Kidney capillary endothelial cell (primary cell): Measurements from ENCODE around the gene MSL3.

Experiments used
- DNase-seq: peaks from one replicate; pipeline ENCODE4 v3.0.0-alpha.2; 2018; ENCODE audit warnings: low spot score

MSL3 gene, protein sequence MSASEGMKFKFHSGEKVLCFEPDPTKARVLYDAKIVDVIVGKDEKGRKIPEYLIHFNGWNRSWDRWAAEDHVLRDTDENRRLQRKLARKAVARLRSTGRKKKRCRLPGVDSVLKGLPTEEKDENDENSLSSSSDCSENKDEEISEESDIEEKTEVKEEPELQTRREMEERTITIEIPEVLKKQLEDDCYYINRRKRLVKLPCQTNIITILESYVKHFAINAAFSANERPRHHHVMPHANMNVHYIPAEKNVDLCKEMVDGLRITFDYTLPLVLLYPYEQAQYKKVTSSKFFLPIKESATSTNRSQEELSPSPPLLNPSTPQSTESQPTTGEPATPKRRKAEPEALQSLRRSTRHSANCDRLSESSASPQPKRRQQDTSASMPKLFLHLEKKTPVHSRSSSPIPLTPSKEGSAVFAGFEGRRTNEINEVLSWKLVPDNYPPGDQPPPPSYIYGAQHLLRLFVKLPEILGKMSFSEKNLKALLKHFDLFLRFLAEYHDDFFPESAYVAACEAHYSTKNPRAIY

GRCh38 chrX:11757719-11758399, at the start of gene MSL3:
Gene MSL3, plus strand, starts transcription at chrX:11758237. Its CDS starts 27 bp downstream, at chrX:11758264.
- peak; percentile 47 for DNase-seq

GRCh38 chrX:11722304-11722703, 35.7 kb upstream of the MSL3 start:
- no peak for DNase-seq

GRCh38 chrX:11724122-11725017, 33.7 kb upstream of the MSL3 start:
- DNase-seq: peak; percentile 26

DNA sequence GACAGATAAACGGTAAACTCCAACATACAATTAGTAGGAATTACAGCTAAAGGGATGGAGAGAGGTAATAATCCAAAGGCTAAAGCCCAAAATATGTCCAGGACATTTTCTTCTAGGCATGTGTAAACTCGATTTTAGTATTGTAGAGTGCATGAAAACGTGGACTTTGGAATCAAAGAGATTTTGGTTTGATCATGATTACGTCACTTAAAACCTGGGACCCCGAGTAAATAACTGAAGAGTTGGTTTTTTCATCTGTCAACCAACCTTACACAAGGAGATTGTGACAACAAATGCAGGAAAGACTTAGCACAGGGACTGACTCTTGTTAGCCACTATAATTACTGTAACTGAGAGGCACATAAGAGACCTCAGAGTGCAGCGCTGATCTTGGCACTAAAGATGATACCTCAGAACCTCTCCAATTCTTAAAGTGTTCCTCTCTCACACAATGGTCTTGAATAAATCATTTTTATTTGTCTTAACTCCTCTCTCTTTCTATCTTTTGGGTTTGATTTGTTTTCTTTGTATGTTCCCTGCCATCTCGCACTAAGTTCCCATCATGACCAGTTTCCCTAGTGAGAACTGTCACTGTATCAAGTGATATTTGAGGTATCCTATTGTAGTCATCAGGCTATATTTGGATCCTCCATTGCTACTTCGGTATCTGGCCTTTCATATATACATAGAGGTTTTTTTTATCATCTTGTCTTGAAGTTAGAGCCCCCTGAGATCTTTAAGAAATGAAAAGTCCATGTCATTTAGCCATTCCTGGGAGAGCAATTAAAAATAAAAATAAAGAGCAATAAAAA, 32.2 kb upstream of the MSL3 start:
- DNase-seq: no peak

DNA sequence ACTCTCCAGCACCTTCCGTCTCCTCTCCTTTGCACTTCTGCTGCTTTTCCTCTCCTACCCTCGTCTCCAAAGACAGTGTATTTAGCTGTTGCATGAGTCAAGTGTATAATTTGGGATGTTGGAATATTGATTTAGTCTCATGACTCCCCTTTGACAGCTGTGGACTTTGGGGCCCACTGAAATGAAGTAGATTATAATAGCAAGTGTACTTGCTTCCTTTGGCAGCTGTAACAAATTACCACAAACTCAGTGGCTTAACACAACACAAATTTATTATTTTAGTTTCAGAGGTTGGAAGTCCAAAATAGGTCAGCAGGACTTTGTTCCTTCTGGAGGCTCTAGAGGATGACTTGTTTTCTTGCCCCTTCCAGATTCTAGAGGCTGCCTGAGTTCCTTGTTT, 29.5 kb upstream of the MSL3 start:
- DNase-seq: no peak

- DNase-seq: no peak
Observed at GRCh38 chrX:11733614-11734013, 24.4 kb upstream of the MSL3 start.

GRCh38 chrX:11739776-11740175, 18.3 kb upstream of the MSL3 start:
- no peak for DNase-seq

- DNase-seq: no peak
Observed at GRCh38 chrX:11740794-11741193, 17.2 kb upstream of the MSL3 start.

GRCh38 chrX:11741574-11741973, 16.5 kb upstream of the MSL3 start:
- DNase-seq: no peak

DNA sequence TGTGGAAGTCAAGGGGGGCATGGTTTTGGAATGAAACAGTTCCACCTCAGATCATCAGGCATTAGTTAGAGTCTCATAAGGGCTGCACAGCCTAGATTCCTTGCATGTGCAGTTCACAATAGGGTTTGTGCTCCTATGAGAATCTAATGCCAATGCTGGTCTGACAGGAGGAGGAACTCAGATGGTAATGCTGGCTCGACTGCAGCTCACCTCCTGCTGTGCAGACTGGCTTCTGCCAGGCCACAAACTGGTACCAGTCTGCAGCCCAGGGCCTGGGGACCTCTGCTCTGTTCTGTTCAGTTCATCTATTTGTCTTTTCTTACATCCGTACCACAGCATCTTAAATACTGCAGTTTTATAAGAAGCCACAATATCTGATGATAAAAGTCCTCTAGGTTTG, 12.2 kb upstream of the MSL3 start:
- no peak for DNase-seq

- no peak for DNase-seq
Observed at GRCh38 chrX:11750046-11750445, 8.0 kb upstream of the MSL3 start.

GRCh38 chrX:11750694-11751093, 7.3 kb upstream of the MSL3 start:
- DNase-seq: no peak

DNA sequence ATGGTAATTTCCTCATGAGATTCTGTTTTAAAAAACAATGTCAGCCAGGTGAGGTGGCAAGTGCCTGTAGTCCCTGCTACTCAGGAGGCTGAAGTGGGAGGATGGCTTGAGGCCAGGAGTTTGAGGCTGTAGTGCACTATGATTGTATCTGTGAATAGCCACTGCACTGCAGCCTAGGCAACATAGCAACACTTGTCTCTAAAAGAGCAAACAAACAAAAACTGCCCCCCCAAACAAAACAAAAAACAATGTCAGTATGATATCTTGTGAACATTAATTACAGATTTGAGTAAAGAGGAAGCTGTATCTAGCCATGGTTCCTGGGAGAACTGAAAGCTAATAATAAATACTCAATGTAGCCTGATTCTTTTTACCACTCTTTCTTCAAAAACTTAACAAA, 6.8 kb upstream of the MSL3 start:
- DNase-seq: no peak

DNA sequence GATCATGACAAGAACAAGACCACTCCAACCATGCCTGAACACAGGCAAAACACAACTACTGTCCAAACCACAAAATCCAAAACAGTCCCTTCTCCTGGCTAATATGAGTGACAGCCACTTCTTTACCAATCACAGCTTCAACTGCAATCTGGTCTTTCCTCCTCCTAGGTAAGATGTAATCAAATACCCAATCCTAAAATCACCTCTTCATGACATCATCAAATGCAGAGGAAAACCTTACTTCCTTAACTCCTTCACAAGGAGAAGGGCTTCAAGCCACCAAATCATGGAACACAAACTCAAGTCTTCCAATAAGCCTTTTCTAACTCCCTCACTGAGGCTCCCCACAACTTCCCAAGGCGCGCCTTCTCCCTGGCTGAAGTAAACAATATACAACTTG, 4.4 kb upstream of the MSL3 start:
- DNase-seq: no peak

DNA sequence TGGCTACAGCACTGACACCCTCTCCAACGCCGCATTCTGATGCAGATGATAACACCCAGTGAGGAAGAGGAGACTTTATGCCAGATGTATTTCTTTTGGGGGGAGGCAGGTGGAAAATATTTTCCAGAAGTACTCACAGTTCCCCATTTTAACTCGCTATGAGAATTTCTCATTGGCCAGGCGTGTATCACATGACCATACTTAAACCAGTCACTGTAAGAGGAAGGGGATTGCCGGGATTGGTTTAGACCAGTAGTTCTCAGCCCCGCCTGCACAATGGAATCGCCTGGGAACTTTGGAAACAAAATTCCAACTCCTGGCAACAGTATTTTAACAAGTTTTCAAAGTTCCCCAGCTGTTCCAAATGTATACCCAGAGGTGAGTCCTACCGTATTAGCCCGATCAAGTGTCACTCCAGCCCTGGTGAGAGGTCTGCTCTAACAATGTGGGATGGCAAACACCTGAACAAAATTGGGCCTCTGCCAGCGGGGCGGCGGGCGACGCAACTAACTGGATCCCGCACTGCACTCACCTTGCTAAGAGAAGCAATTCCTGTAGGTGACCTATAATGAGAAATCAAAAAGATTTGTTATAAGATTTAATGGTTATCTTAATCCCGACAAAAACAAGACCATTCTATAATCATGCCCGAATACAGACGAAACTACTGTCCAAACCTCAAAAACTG, 2.9 kb upstream of the MSL3 start:
- no peak for DNase-seq

DNA sequence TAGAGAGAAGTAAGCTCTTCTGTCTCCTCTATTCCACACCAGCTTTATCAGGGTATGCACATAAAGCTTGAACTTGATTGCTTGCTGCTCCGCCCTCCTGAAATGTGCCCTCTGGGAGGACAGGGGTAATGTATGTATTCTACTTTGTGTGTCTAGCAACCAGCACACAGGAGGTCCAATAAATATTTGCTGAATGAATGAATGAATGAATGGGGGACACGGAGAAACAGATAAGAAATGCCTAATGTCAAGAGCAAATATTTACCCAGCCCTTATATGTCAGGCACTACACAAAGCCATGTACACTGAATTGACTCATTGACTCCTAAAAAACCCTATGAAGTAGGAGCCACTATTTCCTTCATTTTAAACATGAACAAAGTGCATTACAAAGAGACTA, 2.3 kb upstream of the MSL3 start:
- no peak for DNase-seq

DNA sequence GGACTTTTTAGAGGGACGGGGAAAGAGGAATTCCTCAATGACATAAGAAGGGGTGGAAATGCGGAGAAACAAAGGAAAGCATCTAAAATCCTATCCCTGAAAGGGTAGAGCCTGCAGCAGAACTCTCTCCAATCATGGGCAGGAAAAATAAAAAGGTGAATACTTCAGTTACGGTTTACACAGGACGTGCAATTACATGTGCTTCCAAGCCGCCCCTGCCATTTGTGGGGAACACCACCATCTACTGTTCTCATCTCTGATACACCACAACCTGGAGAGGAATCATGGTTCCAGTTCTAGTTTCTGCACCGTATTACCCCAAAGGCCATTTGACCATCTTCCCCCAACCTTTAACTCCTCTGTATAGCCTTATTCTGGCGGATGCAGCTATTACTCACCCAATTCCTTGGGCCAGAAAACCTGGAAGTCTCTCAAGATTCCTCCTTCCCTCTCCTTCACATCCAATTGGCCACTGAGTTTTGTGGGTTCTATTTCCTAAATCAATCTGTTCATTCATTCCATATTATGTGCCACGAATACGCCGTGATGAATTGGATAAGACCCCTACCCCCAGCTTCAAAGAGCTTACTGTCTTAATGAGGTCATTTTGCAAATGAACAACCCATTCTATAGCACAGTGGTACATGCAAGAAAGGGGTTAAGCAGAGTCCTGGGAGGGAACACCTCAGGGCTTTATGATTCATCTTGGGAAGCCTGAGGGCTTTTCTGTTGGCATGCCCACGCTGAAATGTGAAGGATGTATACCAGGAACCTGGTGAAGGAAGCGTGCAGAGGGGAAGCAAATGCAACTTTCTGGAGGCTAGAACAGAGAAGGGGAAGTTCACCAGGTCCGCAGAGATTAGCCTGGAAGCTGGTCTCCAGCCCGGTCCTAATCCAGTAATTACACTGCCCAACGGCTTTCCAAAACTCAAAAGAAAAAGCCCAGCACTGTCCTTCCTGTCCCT, 1.4 kb upstream of the MSL3 start:
- DNase-seq: no peak

DNA sequence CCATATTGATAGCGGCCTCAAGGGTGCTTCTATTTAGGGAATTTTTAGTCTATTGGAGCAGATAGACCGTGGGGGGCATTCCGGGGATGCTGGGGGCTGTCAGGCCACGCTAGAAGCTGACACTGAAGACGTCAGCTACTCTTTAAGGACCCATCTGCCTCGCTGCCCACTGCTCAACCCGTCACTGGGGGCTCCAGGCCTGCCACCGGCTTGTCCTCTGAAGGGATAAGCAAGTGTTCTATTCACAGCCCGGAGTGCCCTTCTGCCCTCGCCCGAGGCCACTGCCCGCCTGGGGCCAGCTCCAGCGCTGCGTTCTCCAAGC, 679 bp upstream of the MSL3 start:
- no peak for DNase-seq

GRCh38 chrX:11758400-11759171, 549 bp downstream of the MSL3 start:
- DNase-seq: peak; percentile 57
